ENCODE data around the gene FGF22. TPM values are rescaled to one million over a fixed set of nuclear protein-coding genes. Genes with fewer than 3 reads are reported as not detected.
A peak's percentile ranks its signal among the peaks of the same experiment; 100 is the strongest.

FGF22 gene
- total and polyA plus RNA-seq, 2 of the 13 experiments (the other 11 are each of a cell fraction or from before 2014, with no cell fraction given) = 0.24 TPM; not detected in 1

DNA sequence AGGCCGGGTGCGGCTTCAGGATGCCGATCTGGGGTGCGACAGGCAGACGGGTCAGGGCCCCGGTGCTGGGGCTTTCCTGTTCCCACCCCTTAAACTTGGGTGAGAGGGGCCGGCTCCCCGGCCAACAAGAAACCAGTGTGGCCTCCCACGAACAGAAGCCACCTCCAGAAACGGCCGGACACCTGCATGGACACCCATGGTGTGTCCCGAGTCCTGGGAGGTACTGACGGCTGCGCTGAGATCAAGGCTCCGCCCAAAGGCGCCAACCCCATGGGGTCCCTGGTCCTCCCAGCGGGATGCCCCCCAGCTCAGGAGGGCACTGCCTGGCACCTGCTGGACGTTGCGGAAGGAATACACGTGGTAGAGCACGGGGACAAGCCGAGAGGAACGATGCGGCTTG is 17.9 kb upstream of the FGF22 start:
- intact Hi-C loops (cut with micrococcal nuclease; ENCODE audit: unreplicated experiment) = no loop called here

More for the DNA sequence above, 17.9 kb upstream of the FGF22 start:
- WGBS (ENCODE audit: low lambda C conversion rate) = 96% methylated on average over 18 of the region's 24 CpGs
- ATAC-seq (no peak), FAIRE-seq (no peak), DNase-seq (ENCODE audit: low spot score) (no peak)
- in situ Hi-C loops (cut with HindIII; ENCODE audit: extremely low pct_ligation_motif_present, low pct_unique_long_range_greater_than_20kb) = no loop called here
- H3K27ac ChIP-seq (ENCODE audit: extremely low read length, insufficient read depth, low read length) = no peak overlapping the region
- H3K4me3 ChIP-seq (replicated peaks in 1 of 3; ENCODE audit: insufficient read depth in 1 of 3, low read depth in 2 of 3, low read length in 3 of 3) = no peak overlapping the region
- no peaks in the 10 kb centered on the region for H4K20me1 ChIP-seq (ENCODE audit: insufficient read depth, low read length)
- TF ChIP-seq RBFOX2 (IDR thresholded peaks at IDR 0.05; ENCODE audit: low read depth, low read length) = 0 out of 2 replicates have a peak, but pooled peaks have one; percentile 11
- TF ChIP-seq, protein P1, sequence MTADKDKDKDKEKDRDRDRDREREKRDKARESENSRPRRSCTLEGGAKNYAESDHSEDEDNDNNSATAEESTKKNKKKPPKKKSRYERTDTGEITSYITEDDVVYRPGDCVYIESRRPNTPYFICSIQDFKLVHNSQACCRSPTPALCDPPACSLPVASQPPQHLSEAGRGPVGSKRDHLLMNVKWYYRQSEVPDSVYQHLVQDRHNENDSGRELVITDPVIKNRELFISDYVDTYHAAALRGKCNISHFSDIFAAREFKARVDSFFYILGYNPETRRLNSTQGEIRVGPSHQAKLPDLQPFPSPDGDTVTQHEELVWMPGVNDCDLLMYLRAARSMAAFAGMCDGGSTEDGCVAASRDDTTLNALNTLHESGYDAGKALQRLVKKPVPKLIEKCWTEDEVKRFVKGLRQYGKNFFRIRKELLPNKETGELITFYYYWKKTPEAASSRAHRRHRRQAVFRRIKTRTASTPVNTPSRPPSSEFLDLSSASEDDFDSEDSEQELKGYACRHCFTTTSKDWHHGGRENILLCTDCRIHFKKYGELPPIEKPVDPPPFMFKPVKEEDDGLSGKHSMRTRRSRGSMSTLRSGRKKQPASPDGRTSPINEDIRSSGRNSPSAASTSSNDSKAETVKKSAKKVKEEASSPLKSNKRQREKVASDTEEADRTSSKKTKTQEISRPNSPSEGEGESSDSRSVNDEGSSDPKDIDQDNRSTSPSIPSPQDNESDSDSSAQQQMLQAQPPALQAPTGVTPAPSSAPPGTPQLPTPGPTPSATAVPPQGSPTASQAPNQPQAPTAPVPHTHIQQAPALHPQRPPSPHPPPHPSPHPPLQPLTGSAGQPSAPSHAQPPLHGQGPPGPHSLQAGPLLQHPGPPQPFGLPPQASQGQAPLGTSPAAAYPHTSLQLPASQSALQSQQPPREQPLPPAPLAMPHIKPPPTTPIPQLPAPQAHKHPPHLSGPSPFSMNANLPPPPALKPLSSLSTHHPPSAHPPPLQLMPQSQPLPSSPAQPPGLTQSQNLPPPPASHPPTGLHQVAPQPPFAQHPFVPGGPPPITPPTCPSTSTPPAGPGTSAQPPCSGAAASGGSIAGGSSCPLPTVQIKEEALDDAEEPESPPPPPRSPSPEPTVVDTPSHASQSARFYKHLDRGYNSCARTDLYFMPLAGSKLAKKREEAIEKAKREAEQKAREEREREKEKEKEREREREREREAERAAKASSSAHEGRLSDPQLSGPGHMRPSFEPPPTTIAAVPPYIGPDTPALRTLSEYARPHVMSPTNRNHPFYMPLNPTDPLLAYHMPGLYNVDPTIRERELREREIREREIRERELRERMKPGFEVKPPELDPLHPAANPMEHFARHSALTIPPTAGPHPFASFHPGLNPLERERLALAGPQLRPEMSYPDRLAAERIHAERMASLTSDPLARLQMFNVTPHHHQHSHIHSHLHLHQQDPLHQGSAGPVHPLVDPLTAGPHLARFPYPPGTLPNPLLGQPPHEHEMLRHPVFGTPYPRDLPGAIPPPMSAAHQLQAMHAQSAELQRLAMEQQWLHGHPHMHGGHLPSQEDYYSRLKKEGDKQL (CRISPR knock-in tag; IDR thresholded peaks at IDR 0.05; ENCODE audit: low read depth) = no peak
- H3K27me3 ChIP-seq (ENCODE audit: control insufficient read depth in 1 of 2, insufficient read depth in 2 of 2, low read length in 2 of 2) = no peaks in the 10 kb centered on the region
- H3K79me2 ChIP-seq (ENCODE audit: insufficient read depth, low read length) = no peaks in the 10 kb centered on the region
- no TSS peak for BruUV-seq (replicated peaks)
- peaks cover 11 to 35% of the 10 kb centered on the region in 2 experiments for H3K36me3 ChIP-seq (replicated peaks in 1 of 2; ENCODE audit: control insufficient read depth in 1 of 2, insufficient read depth in 2 of 2, low read length in 2 of 2)
- H2AFZ ChIP-seq (ENCODE audit: low read length) = no peak overlapping the region
- ChIA-PET POLR2A (no interaction called here), CTCF (ENCODE audit: low intra/inter-chr PET ratio, low total read pairs) (no interaction called here)
- no peaks in the 10 kb centered on the region for H3K9me3 ChIP-seq (ENCODE audit: low read length)
- no peak overlapping the region for H3K9ac ChIP-seq (ENCODE audit: insufficient read depth, low read depth, low read length)
- H3K4me1 ChIP-seq (ENCODE audit: insufficient read depth, low read length) = no peaks in the 10 kb centered on the region
- no peak overlapping the region for H3K4me2 ChIP-seq (ENCODE audit: low read depth, low read length)
